SIG-M5 treated with dmso at 0.1 percent for 504 hours (cell line): ENCODE data around the gene ST6GAL2.

ENCODE experiments used
- DNase-seq: peaks from one replicate; lab custom pipeline; 2025; ENCODE audit not compliant: unreplicated experiment; lab: John Stamatoyannopoulos, UW

The ST6GAL2 gene

GRCh38 chr2:106885971-106886915 lies at the start of gene ST6GAL2:
ST6GAL2 (minus strand) TSS chr2:106886167; CDS start chr2:106843977, 42,190 bp downstream.
- DNase-seq, result no peak

- no peak for DNase-seq
These were observed 46.7 kb upstream of the ST6GAL2 start for GRCh38 chr2:106932644-106933043.

- no peak for DNase-seq
These were observed 45.9 kb upstream of the ST6GAL2 start for GRCh38 chr2:106931717-106932335.

GRCh38 chr2:106921451-106921850 lies 35.5 kb upstream of the ST6GAL2 start:
- DNase-seq, result no peak

GRCh38 chr2:106919012-106919411 lies 33.0 kb upstream of the ST6GAL2 start:
- no peak for DNase-seq

GRCh38 chr2:106904242-106904641 lies 18.3 kb upstream of the ST6GAL2 start:
- DNase-seq, result no peak

GRCh38 chr2:106899786-106900530 lies 14.0 kb upstream of the ST6GAL2 start:
- DNase-seq, result no peak

GRCh38 chr2:106894545-106894944 lies 8.6 kb upstream of the ST6GAL2 start:
- no peak for DNase-seq

GRCh38 chr2:106892048-106892447 lies 6.1 kb upstream of the ST6GAL2 start:
- no peak for DNase-seq

- DNase-seq, result no peak
These were observed 4.6 kb upstream of the ST6GAL2 start for GRCh38 chr2:106890606-106891005.

- no peak for DNase-seq
These were observed 1.2 kb upstream of the ST6GAL2 start for GRCh38 chr2:106886916-106887758.

GRCh38 chr2:106885329-106885728 lies 638 bp downstream of the ST6GAL2 start:
- DNase-seq, result no peak

GRCh38 chr2:106882673-106883072 lies 3.3 kb downstream of the ST6GAL2 start:
- DNase-seq, result no peak

- DNase-seq, result no peak
These were observed 7.8 kb downstream of the ST6GAL2 start for GRCh38 chr2:106878206-106878605.

- DNase-seq, result no peak
These were observed 9.3 kb downstream of the ST6GAL2 start for GRCh38 chr2:106876699-106877098.

- no peak for DNase-seq
These were observed 16.3 kb downstream of the ST6GAL2 start for GRCh38 chr2:106869512-106870275.

- no peak for DNase-seq
These were observed 17.7 kb downstream of the ST6GAL2 start for GRCh38 chr2:106868275-106868674.

- DNase-seq, result no peak
These were observed 18.6 kb downstream of the ST6GAL2 start for GRCh38 chr2:106867196-106867953.

- DNase-seq, result no peak
These were observed 19.3 kb downstream of the ST6GAL2 start for GRCh38 chr2:106866641-106867040.
